Measurements from ENCODE around the gene CNDP1.

GRCh38 chr18:74540652-74541421 is 6.5 kb downstream of the CNDP1 start:
- TF ChIP-seq CTCF (IDR thresholded peaks at IDR 0.05) (no peak), POLR2A (IDR thresholded peaks at IDR 0.05) (no peak)
